ENCODE results near the gene RAMP1.

RAMP1 gene

DNA sequence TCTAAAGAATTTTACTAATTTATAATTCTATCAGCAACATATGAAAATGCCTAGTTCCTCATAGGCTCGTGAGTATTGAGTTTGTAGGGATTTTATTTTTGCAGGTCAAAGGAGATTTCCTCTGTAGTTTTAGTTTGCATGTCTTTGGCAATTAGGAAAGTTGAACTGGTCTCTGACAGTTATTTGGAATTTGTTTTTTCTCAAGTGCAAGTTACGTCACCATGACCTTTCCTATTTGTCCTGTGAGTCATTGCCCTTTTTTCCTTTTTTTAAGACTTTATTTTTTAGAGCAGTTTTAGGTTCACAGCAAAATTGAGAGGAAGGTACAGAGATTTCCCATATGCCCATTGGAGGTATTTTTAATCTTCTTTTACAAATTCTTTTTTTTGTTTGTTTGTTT, 29.0 kb downstream of the RAMP1 start:
- Histone ChIP-seq H3K4me3 (ENCODE audit: low read length, poor library complexity, severe bottlenecking) (no peak overlapping the region), H3K4me1 (ENCODE audit: insufficient read depth, low read length, poor library complexity, severe bottlenecking) (peaks cover 17% of the 10 kb centered on the region), H4K20me1 (ENCODE audit: insufficient read depth, low read length, poor library complexity, severe bottlenecking) (no peaks in the 10 kb centered on the region), H3K79me2 (ENCODE audit: insufficient read depth, low read length) (no peaks in the 10 kb centered on the region), H3K36me3 (ENCODE audit: insufficient read depth, low read length) (no peaks in the 10 kb centered on the region), H3K9ac (ENCODE audit: low read depth, low read length, poor library complexity, severe bottlenecking) (no peak overlapping the region), H2AFZ (ENCODE audit: low read length) (no peak overlapping the region), H3K4me2 (ENCODE audit: low read depth, low read length, poor library complexity, severe bottlenecking) (no peak overlapping the region), H3K9me2 (replicated peaks; ENCODE audit: low read depth, low read length) (no peaks in the 10 kb centered on the region), H3K27me3 (ENCODE audit: insufficient read depth, low read length, poor library complexity, severe bottlenecking) (no peaks in the 10 kb centered on the region), H3F3A (ENCODE audit: low read depth) (no peaks in the 10 kb centered on the region; the same call in 1 of the 2 replicates), H3K9me3 (ENCODE audit: insufficient read depth, low read depth, low read length) (no peaks in the 10 kb centered on the region)
- no peak for TF ChIP-seq EZH2phosphoT487 (IDR thresholded peaks at IDR 0.05; ENCODE audit: borderline replicate concordance)
- TF ChIP-seq, protein P1, sequence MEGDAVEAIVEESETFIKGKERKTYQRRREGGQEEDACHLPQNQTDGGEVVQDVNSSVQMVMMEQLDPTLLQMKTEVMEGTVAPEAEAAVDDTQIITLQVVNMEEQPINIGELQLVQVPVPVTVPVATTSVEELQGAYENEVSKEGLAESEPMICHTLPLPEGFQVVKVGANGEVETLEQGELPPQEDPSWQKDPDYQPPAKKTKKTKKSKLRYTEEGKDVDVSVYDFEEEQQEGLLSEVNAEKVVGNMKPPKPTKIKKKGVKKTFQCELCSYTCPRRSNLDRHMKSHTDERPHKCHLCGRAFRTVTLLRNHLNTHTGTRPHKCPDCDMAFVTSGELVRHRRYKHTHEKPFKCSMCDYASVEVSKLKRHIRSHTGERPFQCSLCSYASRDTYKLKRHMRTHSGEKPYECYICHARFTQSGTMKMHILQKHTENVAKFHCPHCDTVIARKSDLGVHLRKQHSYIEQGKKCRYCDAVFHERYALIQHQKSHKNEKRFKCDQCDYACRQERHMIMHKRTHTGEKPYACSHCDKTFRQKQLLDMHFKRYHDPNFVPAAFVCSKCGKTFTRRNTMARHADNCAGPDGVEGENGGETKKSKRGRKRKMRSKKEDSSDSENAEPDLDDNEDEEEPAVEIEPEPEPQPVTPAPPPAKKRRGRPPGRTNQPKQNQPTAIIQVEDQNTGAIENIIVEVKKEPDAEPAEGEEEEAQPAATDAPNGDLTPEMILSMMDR (conservative IDR thresholded peaks at IDR 0.05; ENCODE audit: low read length) = no peak

DNA sequence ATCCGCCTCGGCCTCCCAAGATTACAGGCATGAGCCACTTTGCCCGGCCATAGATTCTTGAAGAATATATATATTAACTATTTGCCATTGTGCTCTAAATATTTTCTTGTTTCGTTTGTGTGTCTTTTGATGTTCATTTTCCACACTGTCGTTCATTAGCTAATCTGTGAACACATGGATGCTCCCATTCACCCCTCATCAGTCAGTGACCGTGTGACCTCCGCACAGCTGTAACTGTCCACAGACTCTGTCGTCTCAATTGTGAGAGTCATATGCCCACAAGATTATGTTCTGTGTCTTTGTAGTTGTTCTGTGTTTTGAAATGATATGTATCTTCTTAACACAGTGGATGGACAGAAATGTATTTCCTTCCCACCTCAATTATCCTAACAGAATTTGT, 29.6 kb downstream of the RAMP1 start:
- Histone ChIP-seq H3K9ac (ENCODE audit: low read depth, low read length, poor library complexity, severe bottlenecking) (no peak overlapping the region), H3K27me3 (ENCODE audit: insufficient read depth, low read length, poor library complexity, severe bottlenecking) (no peaks in the 10 kb centered on the region)
- TF ChIP-seq EZH2phosphoT487 (IDR thresholded peaks at IDR 0.05; ENCODE audit: borderline replicate concordance) = no peak
- TF ChIP-seq, protein P1 (conservative IDR thresholded peaks at IDR 0.05; ENCODE audit: low read length) = no peak

DNA sequence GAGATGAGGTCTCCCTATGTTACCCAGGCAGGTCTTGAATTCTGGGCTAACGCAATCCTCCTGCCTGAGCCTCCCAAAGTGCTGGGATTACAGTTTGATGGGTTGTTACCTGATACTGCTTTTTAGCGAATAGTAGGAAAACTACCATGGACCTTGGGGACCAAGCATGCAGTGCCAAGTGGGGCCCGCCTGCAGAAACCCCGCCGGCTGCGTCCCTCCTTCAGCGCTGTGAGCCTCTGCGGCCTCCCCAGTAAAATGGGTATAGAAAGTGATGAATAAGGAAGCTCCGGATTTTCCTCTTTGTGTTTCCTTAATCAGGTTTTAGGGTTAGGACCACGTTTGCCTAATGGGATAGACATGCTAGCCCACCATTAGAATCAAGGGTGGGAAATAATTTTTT, 30.4 kb downstream of the RAMP1 start:
- H3K9me2 ChIP-seq (replicated peaks; ENCODE audit: low read depth, low read length) = no peaks in the 10 kb centered on the region
- no peak overlapping the region for H3K4me2 ChIP-seq (ENCODE audit: low read depth, low read length, poor library complexity, severe bottlenecking)
- no peaks in the 10 kb centered on the region for H3K9me3 ChIP-seq (ENCODE audit: insufficient read depth, low read depth, low read length)
- no peak overlapping the region for H3K9ac ChIP-seq (ENCODE audit: low read depth, low read length, poor library complexity, severe bottlenecking)
- H3K27me3 ChIP-seq (ENCODE audit: insufficient read depth, low read length, poor library complexity, severe bottlenecking) = no peaks in the 10 kb centered on the region
- no peak for TF ChIP-seq EZH2phosphoT487 (IDR thresholded peaks at IDR 0.05; ENCODE audit: borderline replicate concordance)
- H3F3A ChIP-seq (ENCODE audit: low read depth) = no peaks in the 10 kb centered on the region; the same call in 1 of the 2 replicates
- H3K79me2 ChIP-seq (ENCODE audit: insufficient read depth, low read length) = no peaks in the 10 kb centered on the region
- H3K4me3 ChIP-seq (ENCODE audit: low read length, poor library complexity, severe bottlenecking) = no peak overlapping the region
- no peaks in the 10 kb centered on the region for H3K36me3 ChIP-seq (ENCODE audit: insufficient read depth, low read length)
- no peak overlapping the region for H2AFZ ChIP-seq (ENCODE audit: low read length)
- H3K4me1 ChIP-seq (ENCODE audit: insufficient read depth, low read length, poor library complexity, severe bottlenecking) = peaks cover 18% of the 10 kb centered on the region
- no peaks in the 10 kb centered on the region for H4K20me1 ChIP-seq (ENCODE audit: insufficient read depth, low read length, poor library complexity, severe bottlenecking)

More for the DNA sequence above, 29.6 kb downstream of the RAMP1 start:
- no peak overlapping the region for H3K4me2 ChIP-seq (ENCODE audit: low read depth, low read length, poor library complexity, severe bottlenecking)
- no peak overlapping the region for H3K4me3 ChIP-seq (ENCODE audit: low read length, poor library complexity, severe bottlenecking)
- no peaks in the 10 kb centered on the region; the same call in 1 of the 2 replicates for H3F3A ChIP-seq (ENCODE audit: low read depth)
- no peak overlapping the region for H2AFZ ChIP-seq (ENCODE audit: low read length)
- H3K9me2 ChIP-seq (replicated peaks; ENCODE audit: low read depth, low read length) = no peaks in the 10 kb centered on the region
- peaks cover 18% of the 10 kb centered on the region for H3K4me1 ChIP-seq (ENCODE audit: insufficient read depth, low read length, poor library complexity, severe bottlenecking)
- no peaks in the 10 kb centered on the region for H3K79me2 ChIP-seq (ENCODE audit: insufficient read depth, low read length)
- H3K36me3 ChIP-seq (ENCODE audit: insufficient read depth, low read length) = no peaks in the 10 kb centered on the region
- no peaks in the 10 kb centered on the region for H3K9me3 ChIP-seq (ENCODE audit: insufficient read depth, low read depth, low read length)
- no peaks in the 10 kb centered on the region for H4K20me1 ChIP-seq (ENCODE audit: insufficient read depth, low read length, poor library complexity, severe bottlenecking)

DNA sequence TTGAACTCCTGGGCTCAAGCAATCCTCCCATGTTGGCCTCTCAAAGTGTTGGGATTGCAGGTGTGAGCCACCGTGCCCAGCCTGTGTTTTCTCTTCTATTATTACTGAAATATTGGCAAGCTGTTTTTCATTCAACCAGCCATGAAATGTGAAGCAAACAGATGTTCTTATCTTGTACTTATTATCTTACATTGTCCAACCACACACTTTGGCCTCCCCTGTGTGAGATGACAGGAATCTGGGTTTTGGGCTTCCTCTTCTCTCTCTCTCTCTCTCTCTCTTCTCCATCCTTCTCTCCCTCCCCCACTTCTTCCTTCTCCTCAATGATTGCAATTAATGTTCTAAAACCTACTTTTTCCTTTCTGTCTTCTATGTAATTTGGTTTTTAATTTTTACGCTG, 33.1 kb downstream of the RAMP1 start:
- Histone ChIP-seq H3F3A (ENCODE audit: low read depth) (no peaks in the 10 kb centered on the region; the same call in 1 of the 2 replicates), H3K9ac (ENCODE audit: low read depth, low read length, poor library complexity, severe bottlenecking) (no peak overlapping the region), H3K4me2 (ENCODE audit: low read depth, low read length, poor library complexity, severe bottlenecking) (peak overlapping the region; percentile 59), H3K4me3 (ENCODE audit: low read length, poor library complexity, severe bottlenecking) (no peak overlapping the region), H4K20me1 (ENCODE audit: insufficient read depth, low read length, poor library complexity, severe bottlenecking) (no peaks in the 10 kb centered on the region), H3K36me3 (ENCODE audit: insufficient read depth, low read length) (no peaks in the 10 kb centered on the region), H2AFZ (ENCODE audit: low read length) (no peak overlapping the region), H3K9me2 (replicated peaks; ENCODE audit: low read depth, low read length) (no peaks in the 10 kb centered on the region), H3K27me3 (ENCODE audit: insufficient read depth, low read length, poor library complexity, severe bottlenecking) (no peaks in the 10 kb centered on the region), H3K4me1 (ENCODE audit: insufficient read depth, low read length, poor library complexity, severe bottlenecking) (peaks cover 18% of the 10 kb centered on the region), H3K9me3 (ENCODE audit: insufficient read depth, low read depth, low read length) (no peaks in the 10 kb centered on the region), H3K79me2 (ENCODE audit: insufficient read depth, low read length) (no peaks in the 10 kb centered on the region)
- TF ChIP-seq, protein P1 (conservative IDR thresholded peaks at IDR 0.05; ENCODE audit: low read length) = no peak
- TF ChIP-seq EZH2phosphoT487 (IDR thresholded peaks at IDR 0.05; ENCODE audit: borderline replicate concordance) = no peak
